Measurements from ENCODE around the gene ANXA8.
"Not testable (repeated sequence)": the region's sequence is repeated elsewhere in the genome, so short reads cannot be mapped to it uniquely, and the experiment has no call there.

Gene ANXA8

DNA sequence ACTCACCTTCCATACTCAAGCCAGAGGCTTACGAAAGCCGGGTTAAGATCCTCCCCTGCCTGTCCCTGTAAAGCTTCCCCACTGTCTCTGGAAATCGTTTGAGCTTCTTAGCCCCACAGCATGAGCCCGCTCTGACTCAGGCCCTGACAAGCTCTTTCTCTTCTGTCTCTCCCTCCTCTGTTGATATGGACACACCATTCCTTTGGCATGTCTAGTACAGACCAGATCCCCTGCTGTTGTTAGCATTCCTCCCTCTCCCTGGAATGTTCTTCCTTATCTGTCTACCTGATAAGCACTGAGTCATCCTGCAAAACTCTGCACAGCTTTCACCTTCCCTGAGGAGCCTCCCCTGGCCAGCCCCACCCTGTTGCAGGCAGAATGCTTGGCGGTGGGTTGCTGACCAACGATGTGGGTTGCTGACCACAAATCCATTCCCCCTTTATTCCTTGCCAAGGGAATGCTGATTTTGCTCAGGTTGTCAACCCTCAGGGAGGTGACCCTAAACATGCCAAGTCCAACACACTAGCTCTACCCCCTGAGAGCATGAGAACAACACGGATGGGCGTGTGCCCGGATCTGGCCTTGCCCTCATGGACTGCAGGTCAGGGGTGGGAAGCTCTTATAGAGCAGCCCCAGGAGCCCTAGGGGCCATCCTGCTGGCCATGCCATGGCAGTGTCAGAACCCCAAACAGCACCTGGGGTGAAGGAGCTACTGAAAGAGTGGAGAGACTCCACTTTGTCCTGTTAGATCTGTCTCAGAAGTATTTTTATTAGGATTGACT is 21.1 kb downstream of the ANXA8 start:
- not testable (repeated sequence) for DNase-seq

- DNase-seq = not testable (repeated sequence)
These were observed 22.6 kb downstream of the ANXA8 start for GRCh38 chr10:47461261-47461687.

DNA sequence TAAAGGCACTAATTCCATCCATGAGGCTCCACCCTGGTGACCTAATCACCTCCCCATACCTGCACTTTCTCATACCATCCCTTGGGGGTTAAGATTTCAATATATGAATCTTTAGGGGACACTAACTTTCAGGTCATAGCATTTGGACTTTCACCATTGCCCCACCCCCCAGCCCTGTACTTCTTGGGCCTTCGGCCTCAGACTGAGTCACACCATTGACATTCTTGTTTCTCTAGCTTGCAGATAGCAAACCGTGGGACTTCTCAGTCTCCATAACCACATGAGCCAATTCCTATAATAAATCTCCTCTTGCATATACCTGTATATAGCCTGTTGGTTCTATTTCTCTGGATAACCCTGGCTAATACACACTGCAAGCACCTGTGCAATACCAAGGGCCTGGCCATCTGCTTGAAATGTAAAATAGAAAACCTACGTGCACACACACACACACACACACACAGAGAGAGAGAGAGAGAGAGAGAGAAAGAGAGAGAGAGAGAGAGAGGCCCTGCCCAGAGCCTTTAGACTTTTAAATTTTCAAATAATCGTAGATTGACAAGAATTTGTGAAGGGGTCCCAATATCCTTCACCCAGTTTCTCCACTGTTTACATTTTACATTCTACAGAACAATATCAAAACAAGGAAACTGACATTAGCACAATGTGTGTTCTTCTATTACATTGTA is 25.3 kb downstream of the ANXA8 start:
- no peak for DNase-seq

DNA sequence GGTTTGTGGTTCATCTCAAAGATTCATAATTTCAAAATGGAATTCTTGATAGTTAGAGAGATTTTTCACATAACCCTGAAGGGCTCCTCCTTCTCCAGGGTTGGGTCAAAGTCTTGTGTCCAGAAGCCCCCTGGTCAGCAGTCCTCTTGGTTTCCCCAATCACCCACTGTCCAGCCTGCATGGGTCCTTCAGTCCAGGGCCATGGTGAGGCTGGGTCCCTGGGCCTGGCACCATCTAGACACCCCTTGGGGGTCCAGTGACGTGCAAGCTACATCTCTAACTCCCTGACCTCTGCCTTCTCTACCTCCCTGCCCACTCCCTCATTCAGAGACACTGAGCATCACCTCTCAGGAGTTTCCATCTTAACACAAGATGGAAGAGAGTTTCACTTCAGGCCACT is 26.1 kb downstream of the ANXA8 start:
- DNase-seq = no peak

- DNase-seq = no peak
These were observed 26.4 kb downstream of the ANXA8 start for GRCh38 chr10:47457528-47457820.

GRCh38 chr10:47456794-47457527 is 27.0 kb downstream of the ANXA8 start:
- no peak for DNase-seq

GRCh38 chr10:47456079-47456785 is 27.7 kb downstream of the ANXA8 start:
- no peak for DNase-seq

GRCh38 chr10:47455350-47456078 is 28.4 kb downstream of the ANXA8 start:
- not testable (repeated sequence) for DNase-seq

DNA sequence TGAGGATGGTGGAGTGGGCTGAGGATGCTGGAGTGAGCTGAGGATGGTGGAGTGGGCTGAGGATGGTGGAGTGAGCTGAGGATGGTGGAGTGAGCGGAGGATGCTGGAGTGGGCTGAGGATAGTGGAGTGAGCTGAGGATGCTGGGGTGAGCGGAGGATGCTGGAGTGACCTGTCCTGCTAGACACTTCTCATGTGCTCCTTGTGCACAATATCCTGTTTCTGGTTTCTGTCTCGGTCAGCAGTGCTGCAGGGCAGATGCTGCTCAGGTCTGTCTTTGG is 29.2 kb downstream of the ANXA8 start:
- no peak for DNase-seq

- no peak for DNase-seq
These were observed 29.7 kb downstream of the ANXA8 start for GRCh38 chr10:47454008-47454779.

DNA sequence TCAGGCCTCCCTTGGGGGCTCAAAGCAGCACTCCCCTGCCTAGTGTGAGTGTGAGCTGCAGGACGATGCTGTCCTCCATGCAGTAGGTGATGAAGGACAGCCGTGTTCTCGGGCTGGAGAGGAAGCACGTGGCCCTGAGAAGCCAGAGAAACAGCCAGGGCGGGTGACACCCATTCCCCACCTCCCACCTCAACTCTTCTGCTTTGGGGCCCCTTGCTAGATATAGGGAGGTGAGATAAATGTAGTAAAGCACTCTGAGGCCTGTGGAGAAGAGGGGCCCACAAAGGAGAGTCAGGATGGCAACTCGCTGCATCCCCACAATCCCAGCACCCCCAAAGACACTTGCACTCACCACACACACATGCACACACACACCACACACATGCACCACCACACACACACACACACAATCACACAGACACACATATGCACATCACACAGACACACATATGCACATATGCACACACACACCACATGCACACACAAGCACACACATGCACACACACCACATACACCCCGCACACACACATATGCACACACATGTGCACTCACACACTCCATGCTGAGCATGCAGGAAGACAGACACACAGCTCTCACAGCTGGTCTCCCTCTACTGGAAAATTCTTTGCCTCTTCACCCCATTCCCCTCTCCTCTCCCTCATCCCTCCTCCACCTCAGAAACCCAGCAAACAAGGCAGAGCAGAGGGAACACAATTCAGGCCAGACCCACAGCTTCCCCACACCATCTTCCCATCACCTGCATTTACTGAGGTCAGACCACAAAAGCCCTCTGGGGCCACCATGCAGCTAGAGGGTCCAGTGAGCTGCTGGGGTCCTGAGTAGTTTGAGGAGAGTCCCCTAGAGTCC is 30.5 kb downstream of the ANXA8 start:
- DNase-seq = no peak

GRCh38 chr10:47452495-47453140 is 31.3 kb downstream of the ANXA8 start:
- no peak for DNase-seq

DNA sequence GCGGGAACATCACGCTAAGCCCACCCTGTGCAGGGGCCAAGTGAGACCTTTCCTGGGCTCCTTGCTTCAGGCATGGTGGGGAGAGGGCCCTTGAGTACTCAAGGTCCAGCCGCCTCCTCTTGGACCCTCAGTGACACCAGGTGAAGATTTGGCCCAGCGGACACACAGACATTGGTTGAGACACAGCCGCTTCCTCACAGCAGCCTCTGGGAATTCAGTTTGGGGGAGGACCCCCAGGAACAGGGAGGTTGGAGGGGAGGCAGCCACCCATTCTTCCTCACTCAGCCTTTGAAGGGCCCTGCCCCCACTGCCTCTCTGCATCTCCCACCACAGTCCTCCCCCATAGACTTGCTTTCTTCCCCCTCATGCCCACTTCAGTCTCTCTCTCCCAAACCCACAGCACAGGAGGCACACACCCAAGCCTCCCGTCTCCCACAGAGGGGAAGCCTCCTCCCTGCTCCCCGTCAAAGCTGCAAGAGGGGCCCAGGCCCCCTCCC is 31.9 kb downstream of the ANXA8 start:
- DNase-seq = no peak

DNA sequence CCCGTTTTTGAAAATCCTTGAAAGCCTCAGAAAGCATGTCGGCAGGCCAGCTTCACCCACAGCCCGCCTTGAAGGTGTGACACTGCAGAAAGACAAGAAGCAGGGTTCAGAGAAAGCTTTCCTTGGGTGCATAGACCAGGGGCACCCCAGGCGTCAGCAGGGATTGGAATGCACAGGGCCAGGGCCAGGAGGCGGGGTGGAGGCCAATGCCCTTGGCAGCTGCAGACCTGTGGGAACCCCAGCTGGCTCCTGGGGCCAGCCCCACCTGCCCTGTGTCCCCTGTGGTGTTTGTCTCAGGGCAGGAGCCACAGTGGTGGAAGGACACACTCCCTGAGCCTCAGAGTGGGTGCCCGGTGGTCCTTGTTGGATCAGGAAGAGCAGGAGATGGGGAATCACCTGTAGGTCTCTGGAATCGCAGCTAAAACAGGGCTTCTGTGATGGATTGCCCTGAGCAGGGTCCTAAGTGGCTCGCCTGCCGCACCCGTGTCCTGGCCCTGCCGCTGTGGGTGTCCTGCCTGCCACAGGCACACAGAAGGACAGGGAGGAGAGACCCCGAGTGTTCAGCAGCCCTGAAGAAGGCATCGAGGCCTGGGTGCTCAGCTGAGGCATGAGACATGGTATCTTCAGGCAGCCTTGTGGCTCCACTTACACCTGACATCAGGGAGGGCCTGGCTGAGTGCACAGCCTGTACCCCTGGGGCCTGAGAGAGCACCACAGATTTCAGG is 32.5 kb downstream of the ANXA8 start:
- no peak for DNase-seq

DNA sequence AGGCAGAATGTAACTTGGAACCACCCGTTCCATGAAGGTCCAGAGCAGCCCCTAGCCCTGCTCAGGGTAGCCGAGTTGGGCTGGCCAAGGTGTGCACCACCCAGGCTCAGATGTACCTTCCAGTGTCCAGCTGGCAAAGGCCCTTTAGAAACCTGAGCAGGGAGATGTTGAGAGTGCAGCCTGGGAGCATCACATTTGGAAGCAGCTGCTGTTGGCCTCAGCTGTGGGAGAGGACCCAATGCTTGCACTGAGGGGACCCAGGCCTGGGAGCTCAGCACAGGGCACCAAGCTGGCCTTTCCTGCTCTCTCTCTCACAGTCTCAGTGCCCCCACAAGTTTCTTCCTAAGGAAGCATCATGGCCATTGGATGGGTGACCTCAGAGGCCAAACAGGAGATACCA is 33.5 kb downstream of the ANXA8 start:
- DNase-seq = no peak

DNA sequence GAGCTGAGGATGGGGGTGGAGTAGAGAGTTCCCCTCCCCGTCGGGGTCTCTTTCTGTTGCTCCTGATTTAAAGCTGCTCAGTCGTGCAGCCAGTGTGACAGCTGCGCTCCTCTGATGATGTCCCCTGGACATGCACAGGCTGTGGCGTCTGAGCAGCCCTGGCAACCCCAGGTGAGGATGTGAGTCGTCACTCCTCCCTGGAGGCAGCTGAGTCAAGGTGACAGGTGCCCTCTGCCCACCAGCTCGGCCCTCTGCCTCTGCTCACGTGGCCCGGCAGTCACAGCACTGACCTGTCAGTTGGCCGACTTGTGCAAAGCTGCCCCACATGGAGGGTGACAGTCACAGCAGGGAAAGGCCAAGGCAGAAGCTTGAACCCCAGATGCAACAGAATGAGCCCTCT is 33.9 kb downstream of the ANXA8 start:
- DNase-seq = no peak

GRCh38 chr10:47449102-47449978 is 34.6 kb downstream of the ANXA8 start:
- no peak for DNase-seq

- DNase-seq = no peak
These were observed 36.2 kb downstream of the ANXA8 start for GRCh38 chr10:47447705-47448104.

- no peak for DNase-seq
These were observed 36.7 kb downstream of the ANXA8 start for GRCh38 chr10:47447209-47447608.
